ENCODE data around the gene NEBL. TPM values are rescaled to one million over a fixed set of nuclear protein-coding genes. Genes with fewer than 3 reads are reported as not detected.

NEBL gene
- total and polyA plus RNA-seq, 9 of the 15 experiments (the other 6 are each of a cell fraction or from before 2014, with no cell fraction given): 0.82 to 14.6 (median 9.8) TPM

DNA sequence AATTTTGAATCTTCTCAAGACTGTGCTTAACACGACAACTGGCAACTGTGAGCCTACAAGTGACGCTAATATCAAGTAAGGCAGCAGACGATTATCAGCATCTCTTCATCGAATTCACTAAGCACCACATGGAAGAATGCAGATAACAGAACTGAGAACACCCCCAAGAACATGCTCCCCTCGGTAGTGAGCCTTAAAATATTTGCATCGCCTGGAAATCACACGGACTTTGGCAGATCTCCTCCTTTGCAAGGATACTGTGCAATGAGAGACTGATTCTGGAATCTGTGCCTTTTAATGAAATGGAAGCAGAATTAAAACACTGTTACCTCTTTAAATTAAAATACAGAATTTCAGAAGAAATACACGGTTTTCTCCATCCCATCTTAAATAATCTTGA, 38.2 kb upstream of the NEBL start:
- WGBS (ENCODE audit: insufficient coverage, low coverage, missing lambda C conversion rate): 20% methylated on average over 8 of the region's 8 CpGs
- Histone ChIP-seq H3K4me1 (replicated peaks in 1 of 2; ENCODE audit: control insufficient read depth in 2 of 2, insufficient read depth in 2 of 2, low read length in 2 of 2) (no peaks in the 10 kb centered on the region), H3K79me2 (ENCODE audit: control insufficient read depth, insufficient read depth, low read length) (no peaks in the 10 kb centered on the region), H3K9me3 (replicated peaks; ENCODE audit: control insufficient read depth, insufficient read depth, low read depth, low read length) (no peaks in the 10 kb centered on the region), H2AFZ (ENCODE audit: low read depth, low read length) (no peak overlapping the region), H3K4me2 (ENCODE audit: insufficient read depth, low read length) (no peak overlapping the region), H3K27ac (ENCODE audit: extremely low read depth, low read depth, low read length) (no peak overlapping the region), H3K36me3 (ENCODE audit: control insufficient read depth, insufficient read depth, low read length) (no peaks in the 10 kb centered on the region), H3K4me3 (no peak overlapping the region), H3K9ac (ENCODE audit: insufficient read depth in 1 of 2, low read depth in 2 of 2, low read length in 2 of 2) (no peak overlapping the region), H4K20me1 (replicated peaks; ENCODE audit: control insufficient read depth, insufficient read depth, low read length) (no peaks in the 10 kb centered on the region), H3K27me3 (ENCODE audit: control insufficient read depth in 2 of 2, insufficient read depth in 2 of 2, low read length in 2 of 2) (no peaks in the 10 kb centered on the region; a peak in 1 of 5 replicates), H3K9me1 (ENCODE audit: control insufficient read depth, insufficient read depth, low read length) (no peaks in the 10 kb centered on the region)
- ChIA-PET POLR2A (no interaction called here), CTCF (ENCODE audit: low intra/inter-chr PET ratio) (no interaction called here)
- intact Hi-C loops (cut with micrococcal nuclease) (no loop called here), in situ Hi-C loops (cut with MboI) (no loop called here)
- ATAC-seq: no peak
- no peak for FAIRE-seq
- DNase-seq (ENCODE audit: extremely low read depth in 1 of 4, low spot score in 3 of 4): no peak
- no TSS peak for BruUV-seq (replicated peaks)
- TF ChIP-seq PCBP1 (IDR thresholded peaks at IDR 0.05; ENCODE audit: low read depth, low read length, poor library complexity, severe bottlenecking) (no peak), GABPB2 (CRISPR knock-in tag; conservative IDR thresholded peaks at IDR 0.05) (no peak), TCF7L2 (IDR thresholded peaks at IDR 0.05; ENCODE audit: low read depth, low read length) (no peak), GABPA (tag; conservative IDR thresholded peaks at IDR 0.05; ENCODE audit: low read depth) (no peak), FOXP1 (CRISPR knock-in tag; IDR thresholded peaks at IDR 0.05) (no peak), PRDM10 (IDR thresholded peaks at IDR 0.05; ENCODE audit: partially characterized antibody) (no peak), PKNOX1 (IDR thresholded peaks at IDR 0.05) (no peak), SMC3 (conservative IDR thresholded peaks at IDR 0.05; ENCODE audit: insufficient read depth, low read depth, low read length) (no peak), ZNF785 (CRISPR knock-in tag; IDR thresholded peaks at IDR 0.05) (no peak), ZNF23 (CRISPR knock-in tag; IDR thresholded peaks at IDR 0.05) (no peak), ZNF197 (CRISPR knock-in tag; IDR thresholded peaks at IDR 0.05; ENCODE audit: low read depth) (no peak)
- TF ChIP-seq, protein P1, sequence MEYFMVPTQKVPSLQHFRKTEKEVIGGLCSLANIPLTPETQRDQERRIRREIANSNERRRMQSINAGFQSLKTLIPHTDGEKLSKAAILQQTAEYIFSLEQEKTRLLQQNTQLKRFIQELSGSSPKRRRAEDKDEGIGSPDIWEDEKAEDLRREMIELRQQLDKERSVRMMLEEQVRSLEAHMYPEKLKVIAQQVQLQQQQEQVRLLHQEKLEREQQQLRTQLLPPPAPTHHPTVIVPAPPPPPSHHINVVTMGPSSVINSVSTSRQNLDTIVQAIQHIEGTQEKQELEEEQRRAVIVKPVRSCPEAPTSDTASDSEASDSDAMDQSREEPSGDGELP (CRISPR knock-in tag; IDR thresholded peaks at IDR 0.05; ENCODE audit: borderline replicate concordance): no peak
- TF ChIP-seq, protein P2, sequence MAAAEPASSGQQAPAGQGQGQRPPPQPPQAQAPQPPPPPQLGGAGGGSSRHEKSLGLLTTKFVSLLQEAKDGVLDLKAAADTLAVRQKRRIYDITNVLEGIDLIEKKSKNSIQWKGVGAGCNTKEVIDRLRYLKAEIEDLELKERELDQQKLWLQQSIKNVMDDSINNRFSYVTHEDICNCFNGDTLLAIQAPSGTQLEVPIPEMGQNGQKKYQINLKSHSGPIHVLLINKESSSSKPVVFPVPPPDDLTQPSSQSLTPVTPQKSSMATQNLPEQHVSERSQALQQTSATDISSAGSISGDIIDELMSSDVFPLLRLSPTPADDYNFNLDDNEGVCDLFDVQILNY (CRISPR knock-in tag; IDR thresholded peaks at IDR 0.05): no peak
